ENCODE measurements around the gene FLCN.

The FLCN gene

DNA sequence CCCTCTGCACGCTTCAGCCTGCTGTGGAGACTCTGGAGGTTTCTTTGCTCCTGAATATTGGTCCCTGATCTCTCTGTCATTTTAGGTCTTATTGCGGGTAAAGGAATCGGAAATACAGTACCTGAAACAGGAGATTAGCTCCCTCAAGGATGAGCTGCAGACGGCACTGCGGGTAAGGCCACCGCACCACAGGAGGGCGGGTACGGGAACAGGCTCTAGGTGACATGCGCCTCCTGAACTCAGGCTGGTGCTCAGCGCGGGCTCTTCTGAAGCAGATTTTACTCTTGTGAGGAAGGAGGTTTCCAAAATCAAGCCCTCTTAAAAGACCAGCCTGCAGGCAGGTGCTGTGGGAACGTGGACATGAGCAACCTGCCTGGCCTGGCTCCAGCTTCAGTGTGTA is 60.6 kb downstream of the FLCN start:
- TF ChIP-seq, protein P1, sequence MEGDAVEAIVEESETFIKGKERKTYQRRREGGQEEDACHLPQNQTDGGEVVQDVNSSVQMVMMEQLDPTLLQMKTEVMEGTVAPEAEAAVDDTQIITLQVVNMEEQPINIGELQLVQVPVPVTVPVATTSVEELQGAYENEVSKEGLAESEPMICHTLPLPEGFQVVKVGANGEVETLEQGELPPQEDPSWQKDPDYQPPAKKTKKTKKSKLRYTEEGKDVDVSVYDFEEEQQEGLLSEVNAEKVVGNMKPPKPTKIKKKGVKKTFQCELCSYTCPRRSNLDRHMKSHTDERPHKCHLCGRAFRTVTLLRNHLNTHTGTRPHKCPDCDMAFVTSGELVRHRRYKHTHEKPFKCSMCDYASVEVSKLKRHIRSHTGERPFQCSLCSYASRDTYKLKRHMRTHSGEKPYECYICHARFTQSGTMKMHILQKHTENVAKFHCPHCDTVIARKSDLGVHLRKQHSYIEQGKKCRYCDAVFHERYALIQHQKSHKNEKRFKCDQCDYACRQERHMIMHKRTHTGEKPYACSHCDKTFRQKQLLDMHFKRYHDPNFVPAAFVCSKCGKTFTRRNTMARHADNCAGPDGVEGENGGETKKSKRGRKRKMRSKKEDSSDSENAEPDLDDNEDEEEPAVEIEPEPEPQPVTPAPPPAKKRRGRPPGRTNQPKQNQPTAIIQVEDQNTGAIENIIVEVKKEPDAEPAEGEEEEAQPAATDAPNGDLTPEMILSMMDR (IDR thresholded peaks at IDR 0.05): no peak
- no peaks in the 10 kb centered on the region for H3K27me3 ChIP-seq
- no peaks in the 10 kb centered on the region for H3K9me3 ChIP-seq
- peak overlapping the region; percentile 53 for H3K27ac ChIP-seq
- H3K36me3 ChIP-seq: peaks cover 86% of the 10 kb centered on the region
- H3K4me1 ChIP-seq (ENCODE audit: control insufficient read depth in 1 of 2, insufficient read depth in 1 of 2, low read depth in 1 of 2, low read length in 1 of 2): peaks cover 17 to 18% of the 10 kb centered on the region in 2 experiments
- peak overlapping the region in 1 of 2 experiments; percentile 10 for H3K4me3 ChIP-seq (ENCODE audit: low read depth in 1 of 2, low read length in 1 of 2)

DNA sequence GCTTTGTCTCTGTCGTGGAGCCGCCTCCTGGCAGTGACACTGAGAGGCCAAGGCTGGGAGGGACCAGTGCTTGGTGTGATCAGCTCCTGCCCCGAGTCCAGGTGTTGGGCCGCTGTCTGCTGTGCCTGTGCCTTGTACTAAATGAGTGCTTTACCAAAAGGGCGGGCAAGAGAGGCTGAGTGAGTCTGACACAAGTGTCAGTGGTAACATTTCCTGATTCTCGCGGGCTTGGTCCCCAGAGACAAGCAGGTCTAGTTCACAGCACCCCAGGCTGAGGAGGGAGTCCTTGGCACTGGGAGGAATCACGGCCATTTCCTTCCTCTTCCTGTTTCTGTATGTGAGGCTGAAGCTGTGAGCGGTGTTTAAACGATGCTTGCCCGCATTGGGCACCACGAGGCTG is 61.1 kb downstream of the FLCN start:
- no peaks in the 10 kb centered on the region for H3K9me3 ChIP-seq
- peak overlapping the region; percentile 53 for H3K27ac ChIP-seq
- H3K36me3 ChIP-seq: peaks cover 81% of the 10 kb centered on the region
- no peaks in the 10 kb centered on the region for H3K27me3 ChIP-seq
- TF ChIP-seq, protein P1 (IDR thresholded peaks at IDR 0.05): no peak
- peaks cover 17 to 18% of the 10 kb centered on the region in 2 experiments for H3K4me1 ChIP-seq (ENCODE audit: control insufficient read depth in 1 of 2, insufficient read depth in 1 of 2, low read depth in 1 of 2, low read length in 1 of 2)
- H3K4me3 ChIP-seq (ENCODE audit: low read depth in 1 of 2, low read length in 1 of 2): peak overlapping the region in 1 of 2 experiments; percentile 10

DNA sequence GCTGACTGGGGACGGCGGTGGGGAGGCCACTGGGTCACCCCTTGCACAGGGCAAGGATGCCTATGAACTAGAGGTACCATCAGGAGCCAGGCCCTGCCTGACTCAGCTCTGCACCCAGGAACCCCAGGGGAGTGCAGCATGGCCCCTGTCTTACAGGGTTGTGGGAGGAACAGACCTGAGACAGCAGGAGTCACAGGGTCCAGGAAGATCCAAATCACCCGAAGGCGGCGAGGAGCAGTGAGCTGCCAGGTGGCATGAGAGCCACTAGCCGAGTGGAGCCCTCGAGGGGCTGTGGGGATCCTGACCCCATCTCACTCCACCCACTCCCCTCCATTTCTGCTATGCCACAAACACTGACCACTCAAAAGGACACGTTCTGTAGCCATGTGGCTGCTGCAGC is 61.6 kb downstream of the FLCN start:
- Histone ChIP-seq H3K27ac (peak overlapping the region; percentile 53), H3K27me3 (no peaks in the 10 kb centered on the region), H3K36me3 (peaks cover 76% of the 10 kb centered on the region), H3K9me3 (no peaks in the 10 kb centered on the region), H3K4me3 (ENCODE audit: low read depth in 1 of 2, low read length in 1 of 2) (no peak overlapping the region), H3K4me1 (ENCODE audit: control insufficient read depth in 1 of 2, insufficient read depth in 1 of 2, low read depth in 1 of 2, low read length in 1 of 2) (peaks cover 17 to 18% of the 10 kb centered on the region in 2 experiments)
- TF ChIP-seq, protein P1 (IDR thresholded peaks at IDR 0.05): no peak

DNA sequence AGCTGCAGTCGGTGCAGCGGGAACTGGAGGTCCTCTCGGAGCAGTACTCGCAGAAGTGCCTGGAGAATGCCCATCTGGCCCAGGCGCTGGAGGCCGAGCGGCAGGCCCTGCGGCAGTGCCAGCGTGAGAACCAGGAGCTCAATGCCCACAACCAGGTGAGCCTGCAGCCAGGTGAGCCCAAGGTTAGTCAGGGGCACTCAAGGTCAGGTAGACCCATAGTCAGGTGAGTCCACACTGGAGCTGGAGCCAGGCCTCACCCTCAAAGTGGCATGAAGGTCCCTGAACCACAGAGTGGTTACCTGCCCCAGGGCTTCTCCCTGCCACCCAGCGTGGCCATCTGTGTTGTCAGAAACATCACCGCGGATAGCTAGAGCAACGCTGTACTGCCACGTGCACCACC is 63.0 kb downstream of the FLCN start:
- peaks cover 17 to 18% of the 10 kb centered on the region in 2 experiments for H3K4me1 ChIP-seq (ENCODE audit: control insufficient read depth in 1 of 2, insufficient read depth in 1 of 2, low read depth in 1 of 2, low read length in 1 of 2)
- no peaks in the 10 kb centered on the region for H3K27me3 ChIP-seq
- peaks cover 64% of the 10 kb centered on the region for H3K36me3 ChIP-seq
- TF ChIP-seq, protein P1 (IDR thresholded peaks at IDR 0.05): no peak
- H3K27ac ChIP-seq: no peak overlapping the region
- H3K9me3 ChIP-seq: no peaks in the 10 kb centered on the region
- H3K4me3 ChIP-seq (ENCODE audit: low read depth in 1 of 2, low read length in 1 of 2): no peak overlapping the region

DNA sequence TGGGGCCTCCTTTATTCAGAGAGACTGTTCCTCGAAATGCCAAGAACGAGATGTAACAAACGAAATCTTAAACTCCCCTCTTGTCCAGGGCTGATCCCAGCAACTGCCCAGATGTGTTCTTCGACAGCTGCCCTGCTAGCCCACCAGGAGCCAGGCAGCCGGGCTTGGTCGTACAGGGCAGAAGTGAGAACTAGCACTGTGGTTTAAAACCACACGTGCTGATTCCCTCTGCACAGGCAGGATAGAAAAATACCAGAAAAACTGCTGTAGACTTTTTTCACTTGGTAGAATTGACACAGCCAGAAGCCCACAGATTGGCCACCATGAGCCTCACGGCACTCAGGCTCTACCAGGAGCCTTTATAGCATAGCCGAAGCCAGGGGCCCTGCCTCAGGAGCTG is 64.0 kb downstream of the FLCN start:
- Histone ChIP-seq H3K4me3 (ENCODE audit: low read depth in 1 of 2, low read length in 1 of 2) (no peak overlapping the region), H3K36me3 (peaks cover 62% of the 10 kb centered on the region), H3K27me3 (no peaks in the 10 kb centered on the region), H3K9me3 (no peaks in the 10 kb centered on the region), H3K4me1 (ENCODE audit: control insufficient read depth in 1 of 2, insufficient read depth in 1 of 2, low read depth in 1 of 2, low read length in 1 of 2) (peaks cover 17 to 18% of the 10 kb centered on the region in 2 experiments), H3K27ac (no peak overlapping the region)
- TF ChIP-seq, protein P1 (IDR thresholded peaks at IDR 0.05): no peak
